Retina (tissue), 1 donor: Measurements from ENCODE around the gene TRIM48.
"Not testable (repeated sequence)": the region's sequence is repeated elsewhere in the genome, so short reads cannot be mapped to it uniquely, and the experiment has no call there.

Experiments
- DNase-seq: peaks from one replicate; pipeline ENCODE4 v3.0.0-alpha.2; 2016

Gene TRIM48

DNA sequence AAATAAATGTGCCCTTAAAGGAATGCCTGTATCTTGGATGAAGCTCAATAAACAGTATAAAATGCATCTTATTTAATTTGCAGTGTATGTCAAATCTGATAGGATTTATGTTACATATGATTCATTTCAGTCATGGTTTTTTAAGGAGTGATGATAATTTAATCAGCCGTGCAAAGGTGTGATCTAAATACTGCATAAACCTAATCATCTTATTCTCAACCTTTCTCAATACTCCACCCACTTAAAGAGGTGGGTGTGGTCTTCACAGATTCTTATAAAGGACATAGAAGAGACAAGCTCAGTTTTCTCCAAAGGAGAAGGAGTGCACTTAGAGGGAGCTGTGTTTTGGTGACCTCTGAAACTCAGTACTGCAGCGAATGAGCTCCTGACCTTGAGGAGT, at the start of gene TRIM48:
TSS of gene TRIM48 (plus strand) at position 301 of the 400 bp plus-strand sequence. CDS start 113 bp downstream, outside the sequence.
- DNase-seq, result not testable (repeated sequence)

- not testable (repeated sequence) for DNase-seq
Observed at GRCh38 chr11:55238316-55238715, 23.6 kb upstream of the TRIM48 start.

- no peak for DNase-seq
Observed at GRCh38 chr11:55263081-55263480, 1.1 kb downstream of the TRIM48 start.
